ENCODE results near the gene ZNHIT2.

DNA sequence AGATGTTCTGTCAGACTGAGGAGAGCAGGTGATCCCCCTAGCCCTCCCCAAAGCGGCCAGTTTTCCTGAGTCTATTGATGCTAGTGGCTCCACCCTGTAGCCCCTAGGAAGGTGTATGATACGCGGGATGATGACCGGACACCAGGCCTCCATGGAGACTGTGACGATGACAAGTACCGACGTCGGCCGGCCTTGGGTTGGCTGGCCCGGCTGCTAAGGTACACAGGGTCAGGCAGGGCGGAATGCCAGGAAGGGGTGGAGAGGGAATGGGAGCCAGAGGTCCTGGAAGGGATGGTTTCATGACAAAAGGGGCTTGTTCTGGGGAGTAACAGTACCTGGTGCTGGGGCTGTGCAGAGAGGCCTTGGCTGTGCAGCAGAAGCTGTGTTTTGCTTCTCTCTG is 30.3 kb downstream of the ZNHIT2 start:
- TF ChIP-seq, protein P1, sequence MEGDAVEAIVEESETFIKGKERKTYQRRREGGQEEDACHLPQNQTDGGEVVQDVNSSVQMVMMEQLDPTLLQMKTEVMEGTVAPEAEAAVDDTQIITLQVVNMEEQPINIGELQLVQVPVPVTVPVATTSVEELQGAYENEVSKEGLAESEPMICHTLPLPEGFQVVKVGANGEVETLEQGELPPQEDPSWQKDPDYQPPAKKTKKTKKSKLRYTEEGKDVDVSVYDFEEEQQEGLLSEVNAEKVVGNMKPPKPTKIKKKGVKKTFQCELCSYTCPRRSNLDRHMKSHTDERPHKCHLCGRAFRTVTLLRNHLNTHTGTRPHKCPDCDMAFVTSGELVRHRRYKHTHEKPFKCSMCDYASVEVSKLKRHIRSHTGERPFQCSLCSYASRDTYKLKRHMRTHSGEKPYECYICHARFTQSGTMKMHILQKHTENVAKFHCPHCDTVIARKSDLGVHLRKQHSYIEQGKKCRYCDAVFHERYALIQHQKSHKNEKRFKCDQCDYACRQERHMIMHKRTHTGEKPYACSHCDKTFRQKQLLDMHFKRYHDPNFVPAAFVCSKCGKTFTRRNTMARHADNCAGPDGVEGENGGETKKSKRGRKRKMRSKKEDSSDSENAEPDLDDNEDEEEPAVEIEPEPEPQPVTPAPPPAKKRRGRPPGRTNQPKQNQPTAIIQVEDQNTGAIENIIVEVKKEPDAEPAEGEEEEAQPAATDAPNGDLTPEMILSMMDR (IDR thresholded peaks at IDR 0.05; ENCODE audit: control extremely low read depth in 1 of 3, insufficient read depth in 1 of 3, low read depth in 1 of 3, low read length in 3 of 3) = no peak
- TF ChIP-seq KDM5A (IDR thresholded peaks at IDR 0.05; ENCODE audit: low read length) = no peak
- no peak for TF ChIP-seq SUZ12 (IDR thresholded peaks at IDR 0.05; ENCODE audit: low read length)
- TF ChIP-seq CHD1 (IDR thresholded peaks at IDR 0.05; ENCODE audit: low read depth, low read length) = no peak
- TF ChIP-seq EP300 (IDR thresholded peaks at IDR 0.05; ENCODE audit: borderline replicate concordance in 1 of 2, low read depth in 2 of 2, low read length in 2 of 2) = no peak
- TF ChIP-seq, protein P2, sequence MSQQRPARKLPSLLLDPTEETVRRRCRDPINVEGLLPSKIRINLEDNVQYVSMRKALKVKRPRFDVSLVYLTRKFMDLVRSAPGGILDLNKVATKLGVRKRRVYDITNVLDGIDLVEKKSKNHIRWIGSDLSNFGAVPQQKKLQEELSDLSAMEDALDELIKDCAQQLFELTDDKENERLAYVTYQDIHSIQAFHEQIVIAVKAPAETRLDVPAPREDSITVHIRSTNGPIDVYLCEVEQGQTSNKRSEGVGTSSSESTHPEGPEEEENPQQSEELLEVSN (IDR thresholded peaks at IDR 0.05) = no peak
- TF ChIP-seq, protein P3, sequence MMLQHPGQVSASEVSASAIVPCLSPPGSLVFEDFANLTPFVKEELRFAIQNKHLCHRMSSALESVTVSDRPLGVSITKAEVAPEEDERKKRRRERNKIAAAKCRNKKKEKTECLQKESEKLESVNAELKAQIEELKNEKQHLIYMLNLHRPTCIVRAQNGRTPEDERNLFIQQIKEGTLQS (IDR thresholded peaks at IDR 0.05; ENCODE audit: insufficient read depth, low read depth, low read length) = no peak
- no peak for TF ChIP-seq EZH2 (IDR thresholded peaks at IDR 0.05; ENCODE audit: low read depth, low read length, severe bottlenecking)
- TF ChIP-seq CHD2 (IDR thresholded peaks at IDR 0.05; ENCODE audit: low read length) = no peak
- TF ChIP-seq PHF8 (conservative IDR thresholded peaks at IDR 0.05; ENCODE audit: low read depth, low read length) = no peak
- TF ChIP-seq POLR2A (IDR thresholded peaks at IDR 0.05; ENCODE audit: control extremely low read depth in 1 of 2, low read depth in 2 of 2, low read length in 2 of 2) = peak in 1 of 2 experiments; percentile 24; a peak in 1 of 3 replicates
